ENCODE data around the gene NAB2. TPM values are rescaled to one million over a fixed set of nuclear protein-coding genes. Genes with fewer than 3 reads are reported as not detected.

Gene NAB2
- total and polyA plus RNA-seq, 2 donors (not counting 3 experiments of a cell fraction or from before 2014, with no cell fraction given) = 14.6 to 15.9 TPM

DNA sequence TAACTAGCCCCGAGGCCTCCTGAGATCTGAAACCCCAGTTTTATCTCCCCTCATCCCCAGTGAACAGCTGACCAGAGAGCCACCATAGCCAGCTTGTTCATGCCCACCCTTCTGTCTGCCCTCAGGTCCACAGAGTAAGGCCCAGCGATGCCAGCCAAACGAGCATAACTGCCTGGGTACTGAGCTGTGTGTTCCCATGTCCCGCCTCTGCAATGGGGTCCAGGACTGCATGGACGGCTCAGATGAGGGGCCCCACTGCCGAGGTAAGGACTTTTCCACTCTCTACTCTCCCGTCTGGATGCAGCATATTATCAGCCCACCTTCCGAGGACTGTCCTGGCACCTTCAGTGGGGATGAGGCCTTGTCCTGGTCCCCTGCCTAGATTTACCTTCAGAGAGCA, 52.3 kb downstream of the NAB2 start:
- DNase-seq (ENCODE audit: low read depth, low spot score) = no peak
- no peak for FAIRE-seq
- intact Hi-C loops (cut with micrococcal nuclease) = no loop called here
- Histone ChIP-seq H3K9me1 (replicated peaks; ENCODE audit: control insufficient read depth, extremely low read depth, insufficient read depth, low read length) (no peaks in the 10 kb centered on the region), H3K4me1 (ENCODE audit: control insufficient read depth, extremely low read depth, insufficient read depth, low read length) (no peaks in the 10 kb centered on the region), H4K20me1 (replicated peaks; ENCODE audit: control insufficient read depth, extremely low read depth, insufficient read depth, low read length) (no peaks in the 10 kb centered on the region), H3K9me3 (replicated peaks; ENCODE audit: control insufficient read depth, insufficient read depth, low read length) (no peaks in the 10 kb centered on the region), H2AFZ (ENCODE audit: low read depth, low read length) (no peak overlapping the region), H3K36me3 (ENCODE audit: control insufficient read depth in 2 of 2, extremely low read depth in 1 of 2, insufficient read depth in 2 of 2, low read length in 2 of 2) (no peaks in the 10 kb centered on the region), H3K4me2 (ENCODE audit: insufficient read depth, low read length) (no peak overlapping the region), H3K4me3 (replicated peaks in 1 of 3; ENCODE audit: insufficient read depth in 1 of 3, low read depth in 1 of 3, low read length in 3 of 3) (no peak overlapping the region), H3K9ac (replicated peaks; ENCODE audit: extremely low read depth, insufficient read depth, low read length) (no peak overlapping the region), H3K27me3 (ENCODE audit: control insufficient read depth in 2 of 2, insufficient read depth in 2 of 2, low read length in 2 of 2) (peaks cover 4 to 10% of the 10 kb centered on the region in 2 experiments), H3K27ac (ENCODE audit: insufficient read depth, low read depth, low read length) (no peak overlapping the region), H3K79me2 (ENCODE audit: control insufficient read depth, insufficient read depth, low read length) (no peaks in the 10 kb centered on the region)
- BruUV-seq (replicated peaks) = no TSS peak
- CTCF ChIA-PET = interaction anchor here (1.2 to 1.7 kb wide), 3 partner anchors 16 to 35 kb away, joined by 3 to 6 read pairs (median 4); no protein-coding TSS in a partner anchor
- POLR2A ChIA-PET = no interaction called here
- no peak for TF ChIP-seq JUN (IDR thresholded peaks at IDR 0.05; ENCODE audit: borderline replicate concordance, insufficient read depth, insufficient read length, low read depth)
- TF ChIP-seq POLR2AphosphoS5 (IDR thresholded peaks at IDR 0.05; ENCODE audit: insufficient read depth, low read depth, low read length) = no peak
- dilution Hi-C loops (cut with MboI; ENCODE audit: extremely low pct_ligation_motif_present, low sequenced_read_pairs) = no loop called here

- BruUV-seq (replicated peaks) = no TSS peak
- no peaks in the 10 kb centered on the region for H3K4me1 ChIP-seq (ENCODE audit: control insufficient read depth, extremely low read depth, insufficient read depth, low read length)
- no peak for DNase-seq (ENCODE audit: low read depth, low spot score)
- H3K9me1 ChIP-seq (replicated peaks; ENCODE audit: control insufficient read depth, extremely low read depth, insufficient read depth, low read length) = no peaks in the 10 kb centered on the region
- dilution Hi-C loops (cut with MboI; ENCODE audit: extremely low pct_ligation_motif_present, low sequenced_read_pairs) = no loop called here
- intact Hi-C loops (cut with micrococcal nuclease) = no loop called here
- no peak overlapping the region for H3K9ac ChIP-seq (replicated peaks; ENCODE audit: extremely low read depth, insufficient read depth, low read length)
- H3K27ac ChIP-seq (ENCODE audit: insufficient read depth, low read depth, low read length) = no peak overlapping the region
- no peaks in the 10 kb centered on the region for H3K9me3 ChIP-seq (replicated peaks; ENCODE audit: control insufficient read depth, insufficient read depth, low read length)
- ChIA-PET POLR2A (no interaction called here), CTCF (interaction anchor here (0.7 to 1.7 kb wide), 3 partner anchors 18 to 34 kb away, joined by 3 to 6 read pairs (median 4); no protein-coding TSS in a partner anchor)
- no peaks in the 10 kb centered on the region for H3K79me2 ChIP-seq (ENCODE audit: control insufficient read depth, insufficient read depth, low read length)
- no peak overlapping the region for H3K4me2 ChIP-seq (ENCODE audit: insufficient read depth, low read length)
- no peak overlapping the region for H2AFZ ChIP-seq (ENCODE audit: low read depth, low read length)
- peaks cover 4 to 10% of the 10 kb centered on the region in 2 experiments for H3K27me3 ChIP-seq (ENCODE audit: control insufficient read depth in 2 of 2, insufficient read depth in 2 of 2, low read length in 2 of 2)
- TF ChIP-seq EZH2 (IDR thresholded peaks at IDR 0.05; ENCODE audit: borderline replicate concordance, low read depth, low read length, severe bottlenecking) (no peak), POLR2A (IDR thresholded peaks at IDR 0.05; ENCODE audit: low read depth, low read length) (no peak), POLR2AphosphoS5 (IDR thresholded peaks at IDR 0.05; ENCODE audit: insufficient read depth, low read depth, low read length) (no peak)
- TF ChIP-seq, protein P1, sequence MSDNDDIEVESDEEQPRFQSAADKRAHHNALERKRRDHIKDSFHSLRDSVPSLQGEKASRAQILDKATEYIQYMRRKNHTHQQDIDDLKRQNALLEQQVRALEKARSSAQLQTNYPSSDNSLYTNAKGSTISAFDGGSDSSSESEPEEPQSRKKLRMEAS (IDR thresholded peaks at IDR 0.05; ENCODE audit: insufficient read depth, insufficient read length) = no peak
- H3K36me3 ChIP-seq (ENCODE audit: control insufficient read depth in 2 of 2, extremely low read depth in 1 of 2, insufficient read depth in 2 of 2, low read length in 2 of 2) = no peaks in the 10 kb centered on the region
- FAIRE-seq = no peak
- no peak overlapping the region for H3K4me3 ChIP-seq (replicated peaks in 1 of 3; ENCODE audit: insufficient read depth in 1 of 3, low read depth in 1 of 3, low read length in 3 of 3)
- no peaks in the 10 kb centered on the region for H4K20me1 ChIP-seq (replicated peaks; ENCODE audit: control insufficient read depth, extremely low read depth, insufficient read depth, low read length)
Observed at GRCh38 chr12:57142121-57142520, 53.2 kb downstream of the NAB2 start.

All from endothelial cell of umbilical vein (primary cell).